Nephron progenitor cell (in vitro differentiated cells): ENCODE data around the gene TCOF1.

Experiments
- DNase-seq: peaks from one replicate; pipeline ENCODE4 v3.0.0; 2021
- H3K27ac Mint-ChIP-seq: 2 replicates; pipeline ENCODE4 v1.8.0; 2021; ENCODE audit warnings: mild to moderate bottlenecking, moderate library complexity, mixed read lengths
- H3K27me3 Mint-ChIP-seq: 2 replicates; pipeline ENCODE4 v1.8.0; 2021; ENCODE audit warnings: mild to moderate bottlenecking, low read depth, mixed read lengths; ENCODE audit not compliant: poor library complexity
- H3K36me3 Mint-ChIP-seq: 2 replicates; pipeline ENCODE4 v1.8.0; 2021; ENCODE audit warnings: low read depth, mixed read lengths
- H3K4me1 Mint-ChIP-seq: 2 replicates; pipeline ENCODE4 v1.8.0; 2021; ENCODE audit warnings: mixed read lengths
- H3K4me3 Mint-ChIP-seq: 2 replicates; pipeline ENCODE4 v1.8.0; 2021; ENCODE audit warnings: mild to moderate bottlenecking, moderate library complexity, mixed read lengths
- H3K9me3 Mint-ChIP-seq: 2 replicates; pipeline ENCODE4 v1.8.0; 2021; ENCODE audit warnings: mild to moderate bottlenecking, moderate library complexity, mixed read lengths
- TF ChIP-seq, protein P1 (sequence below): fragments of 200-600 bp; sonication (generic); IDR thresholded peaks from 2 replicates; pipeline ENCODE4 v1.5.0; 2021; ENCODE audit warnings: antibody characterized with exemption

The TCOF1 gene

DNA sequence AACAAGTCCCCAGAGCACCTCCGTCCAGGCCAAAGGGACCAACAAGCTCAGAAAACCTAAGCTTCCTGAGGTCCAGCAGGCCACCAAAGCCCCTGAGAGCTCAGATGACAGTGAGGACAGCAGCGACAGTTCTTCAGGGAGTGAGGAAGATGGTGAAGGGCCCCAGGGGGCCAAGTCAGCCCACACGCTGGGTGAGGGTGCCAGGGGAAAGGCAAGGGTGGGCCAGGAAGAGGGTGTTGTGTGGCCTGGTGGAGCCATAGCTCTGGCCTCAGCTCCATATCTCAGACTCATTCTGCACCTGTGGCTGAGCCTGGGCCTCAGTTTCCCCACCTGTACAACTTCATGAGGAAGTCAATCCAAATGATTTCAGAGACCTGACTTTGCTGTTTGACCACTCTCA is 34.5 kb downstream of the TCOF1 start:
- H3K4me3 Mint-ChIP-seq: no peak overlapping the region
- H3K9me3 Mint-ChIP-seq: no peaks in the 10 kb centered on the region
- H3K27me3 Mint-ChIP-seq: peaks cover 3% of the 10 kb centered on the region
- peaks cover 34% of the 10 kb centered on the region for H3K36me3 Mint-ChIP-seq
- DNase-seq: no peak
- H3K27ac Mint-ChIP-seq: no peak overlapping the region
- TF ChIP-seq, protein P1, sequence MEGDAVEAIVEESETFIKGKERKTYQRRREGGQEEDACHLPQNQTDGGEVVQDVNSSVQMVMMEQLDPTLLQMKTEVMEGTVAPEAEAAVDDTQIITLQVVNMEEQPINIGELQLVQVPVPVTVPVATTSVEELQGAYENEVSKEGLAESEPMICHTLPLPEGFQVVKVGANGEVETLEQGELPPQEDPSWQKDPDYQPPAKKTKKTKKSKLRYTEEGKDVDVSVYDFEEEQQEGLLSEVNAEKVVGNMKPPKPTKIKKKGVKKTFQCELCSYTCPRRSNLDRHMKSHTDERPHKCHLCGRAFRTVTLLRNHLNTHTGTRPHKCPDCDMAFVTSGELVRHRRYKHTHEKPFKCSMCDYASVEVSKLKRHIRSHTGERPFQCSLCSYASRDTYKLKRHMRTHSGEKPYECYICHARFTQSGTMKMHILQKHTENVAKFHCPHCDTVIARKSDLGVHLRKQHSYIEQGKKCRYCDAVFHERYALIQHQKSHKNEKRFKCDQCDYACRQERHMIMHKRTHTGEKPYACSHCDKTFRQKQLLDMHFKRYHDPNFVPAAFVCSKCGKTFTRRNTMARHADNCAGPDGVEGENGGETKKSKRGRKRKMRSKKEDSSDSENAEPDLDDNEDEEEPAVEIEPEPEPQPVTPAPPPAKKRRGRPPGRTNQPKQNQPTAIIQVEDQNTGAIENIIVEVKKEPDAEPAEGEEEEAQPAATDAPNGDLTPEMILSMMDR: no peak
- H3K4me1 Mint-ChIP-seq: peaks cover 22% of the 10 kb centered on the region

- H3K4me1 Mint-ChIP-seq: peaks cover 22% of the 10 kb centered on the region
- TF ChIP-seq, protein P1: no peak
- peaks cover 41% of the 10 kb centered on the region for H3K36me3 Mint-ChIP-seq
- peaks cover 3% of the 10 kb centered on the region for H3K27me3 Mint-ChIP-seq
- H3K27ac Mint-ChIP-seq: no peak overlapping the region
- DNase-seq: no peak
- H3K9me3 Mint-ChIP-seq: no peaks in the 10 kb centered on the region
- no peak overlapping the region for H3K4me3 Mint-ChIP-seq
Observed at GRCh38 chr5:150392680-150393079, 35.2 kb downstream of the TCOF1 start.

DNA sequence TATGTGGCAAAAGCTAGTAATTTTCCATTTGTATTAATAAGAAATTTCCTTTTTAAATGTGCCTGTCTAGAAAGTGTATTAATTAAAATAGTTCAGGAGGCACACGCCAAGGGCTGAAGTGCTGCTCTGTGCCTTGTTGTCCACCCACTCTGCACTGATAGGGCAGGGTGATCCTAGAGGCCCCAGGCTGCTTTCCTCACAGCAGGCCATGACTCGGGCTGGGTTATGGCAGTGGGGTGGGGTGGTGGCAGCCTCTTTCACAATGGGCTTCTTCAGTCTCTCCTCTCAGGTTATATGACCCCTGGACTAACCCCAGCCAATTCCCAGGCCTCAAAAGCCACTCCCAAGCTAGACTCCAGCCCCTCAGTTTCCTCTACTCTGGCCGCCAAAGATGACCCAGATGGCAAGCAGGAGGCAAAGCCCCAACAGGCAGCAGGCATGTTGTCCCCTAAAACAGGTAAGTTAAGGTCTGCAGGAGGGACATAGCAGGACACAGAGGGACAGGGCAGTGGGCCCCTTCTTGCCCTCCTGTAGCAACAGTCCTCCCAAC is 35.7 kb downstream of the TCOF1 start:
- no peak overlapping the region for H3K4me3 Mint-ChIP-seq
- peak overlapping the region; percentile 83 for H3K27ac Mint-ChIP-seq
- DNase-seq: no peak
- no peaks in the 10 kb centered on the region for H3K9me3 Mint-ChIP-seq
- peaks cover 22% of the 10 kb centered on the region for H3K4me1 Mint-ChIP-seq
- TF ChIP-seq, protein P1: no peak
- peaks cover 43% of the 10 kb centered on the region for H3K36me3 Mint-ChIP-seq
- peaks cover 3% of the 10 kb centered on the region for H3K27me3 Mint-ChIP-seq

GRCh38 chr5:150394131-150394530 is 36.6 kb downstream of the TCOF1 start:
- Mint-ChIP-seq H3K27me3 (peaks cover 3% of the 10 kb centered on the region), H3K4me1 (peaks cover 15% of the 10 kb centered on the region), H3K27ac (no peak overlapping the region), H3K4me3 (no peak overlapping the region), H3K9me3 (no peaks in the 10 kb centered on the region), H3K36me3 (peaks cover 49% of the 10 kb centered on the region)
- TF ChIP-seq, protein P1: no peak
- no peak for DNase-seq

DNA sequence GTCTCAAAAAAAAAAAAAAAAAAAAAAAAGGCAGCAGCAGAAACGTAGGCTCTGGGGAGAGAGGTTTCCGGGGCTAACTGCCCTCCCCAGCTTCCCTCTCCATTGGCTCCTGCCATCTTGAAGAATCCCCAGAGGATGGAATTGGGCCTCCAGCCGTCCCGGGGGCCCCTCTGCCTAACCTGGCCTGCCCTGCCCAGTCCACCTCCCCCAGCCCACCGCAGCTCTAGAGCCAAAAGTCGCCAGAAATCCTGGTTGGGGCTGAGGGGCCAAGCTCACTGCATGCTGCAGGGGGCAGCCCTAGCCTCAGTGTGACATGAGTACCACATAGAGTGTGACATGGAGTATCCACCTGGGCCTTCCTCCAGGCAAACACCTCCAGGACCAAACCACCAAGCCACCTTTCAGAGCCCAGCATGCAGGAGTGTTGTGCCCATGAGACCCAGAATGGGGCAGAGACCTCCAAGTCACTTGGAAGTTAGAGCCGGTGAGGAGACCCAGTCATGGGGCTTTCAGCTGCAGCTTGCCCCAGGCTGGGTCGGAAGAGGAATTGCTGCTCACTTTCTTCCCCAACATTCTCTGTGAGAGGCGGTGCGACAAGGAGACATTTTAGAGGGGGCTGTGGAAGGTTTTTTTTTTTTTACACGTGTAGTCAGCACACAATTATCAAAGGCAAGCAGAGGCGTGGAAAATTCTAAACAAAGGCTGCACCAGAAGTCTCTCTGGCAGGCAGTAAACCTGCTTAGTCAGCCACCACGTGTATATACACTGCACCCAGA is 37.6 kb downstream of the TCOF1 start:
- peaks cover 11% of the 10 kb centered on the region for H3K4me1 Mint-ChIP-seq
- H3K4me3 Mint-ChIP-seq: peak overlapping the region; percentile 38
- DNase-seq: no peak
- H3K36me3 Mint-ChIP-seq: peaks cover 53% of the 10 kb centered on the region
- H3K9me3 Mint-ChIP-seq: no peaks in the 10 kb centered on the region
- H3K27me3 Mint-ChIP-seq: peaks cover 3% of the 10 kb centered on the region
- TF ChIP-seq, protein P1: no peak
- H3K27ac Mint-ChIP-seq: no peak overlapping the region

DNA sequence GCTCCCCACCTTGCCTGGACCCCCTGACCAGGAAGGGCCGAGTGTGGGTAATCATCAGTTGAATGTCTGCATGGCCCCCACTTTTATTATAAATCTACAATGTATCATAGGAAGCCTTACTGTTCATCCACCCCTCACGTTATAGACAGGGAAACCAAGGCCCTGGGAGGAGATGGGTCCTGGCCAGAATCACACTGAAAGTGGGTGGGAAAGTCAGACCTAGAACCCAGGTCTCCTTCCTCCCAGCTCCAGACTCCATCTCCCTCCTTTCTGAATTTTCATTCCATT is 38.1 kb downstream of the TCOF1 start:
- peaks cover 57% of the 10 kb centered on the region for H3K36me3 Mint-ChIP-seq
- DNase-seq: no peak
- TF ChIP-seq, protein P1: no peak

More for the DNA sequence above, 38.1 kb downstream of the TCOF1 start:
- Mint-ChIP-seq H3K27ac (peak overlapping the region; percentile 39), H3K9me3 (no peaks in the 10 kb centered on the region), H3K4me3 (no peak overlapping the region), H3K4me1 (peaks cover 9% of the 10 kb centered on the region), H3K27me3 (peaks cover 3% of the 10 kb centered on the region)
